ENCODE results near the gene ADSL. TPM values are rescaled to one million over a fixed set of nuclear protein-coding genes. Genes with fewer than 3 reads are reported as not detected.
A peak's percentile ranks its signal among the peaks of the same experiment; 100 is the strongest.

The ADSL gene
- 10 to 100 TPM; 41.8 to 51.7 (median 45.2) TPM for total RNA-seq

DNA sequence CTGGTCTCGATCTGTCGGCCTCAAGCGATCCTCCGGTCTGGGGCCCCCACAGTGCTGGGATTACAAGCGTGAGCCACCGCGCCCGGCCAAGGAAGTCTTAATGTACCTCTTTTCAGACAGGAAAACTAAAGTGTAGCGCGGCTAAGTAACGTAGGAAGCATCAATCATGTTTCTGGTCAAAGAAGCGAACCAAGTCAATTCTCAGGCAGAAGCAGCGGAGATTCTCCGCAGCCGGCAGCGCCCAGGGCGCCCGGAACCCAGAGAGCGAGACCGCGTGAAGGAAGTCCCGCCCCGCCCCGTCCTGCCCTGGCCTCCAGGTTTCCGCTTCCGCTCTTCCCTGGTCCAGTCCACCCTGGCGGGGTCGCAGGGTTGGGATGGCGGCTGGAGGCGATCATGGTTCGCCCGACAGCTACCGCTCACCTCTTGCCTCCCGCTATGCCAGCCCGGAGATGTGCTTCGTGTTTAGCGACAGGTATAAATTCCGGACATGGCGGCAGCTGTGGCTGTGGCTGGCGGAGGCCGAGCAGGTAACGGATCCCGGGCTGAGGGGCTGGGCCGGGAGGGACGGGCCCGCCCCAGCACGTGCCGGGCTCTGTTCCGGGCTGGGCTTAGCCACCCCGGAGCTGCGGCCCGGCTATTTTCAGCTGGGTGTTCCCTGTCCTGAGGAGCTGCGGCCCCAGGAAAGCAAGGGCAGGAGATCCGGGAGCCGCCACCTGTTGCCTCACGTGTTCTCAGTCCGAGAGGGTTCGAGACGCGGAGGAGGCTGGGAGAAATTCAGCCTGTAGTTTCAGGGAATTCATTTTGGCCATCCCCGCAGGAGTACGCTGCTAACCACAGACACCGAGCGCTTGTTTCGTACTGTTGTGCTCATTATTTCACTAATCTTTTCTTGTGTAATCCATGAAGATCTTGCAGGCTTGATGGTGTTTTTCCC lies at the start of gene ADSL:
Gene ADSL, plus strand, starts transcription at position 316 of the 934 bp plus-strand sequence. Its CDS starts 59 bp downstream, at position 375.
- no peaks in the 10 kb centered on the region for H3K9me3 ChIP-seq
- H3K4me1 ChIP-seq: peaks cover 28% of the 10 kb centered on the region
- no peaks in the 10 kb centered on the region for H3K27me3 ChIP-seq
- WGBS: under 1% methylated on average over 49 of the region's 65 CpGs
- no peak for TF ChIP-seq EP300 (IDR thresholded peaks at IDR 0.05)
- peak; percentile 54 to 96 (median 94) for TF ChIP-seq POLR2AphosphoS5 (IDR thresholded peaks at IDR 0.05)
- TF ChIP-seq POLR2A (IDR thresholded peaks at IDR 0.05): peak in 1 of 2 donors; percentile 73
- peaks cover 22% of the 10 kb centered on the region for H3K36me3 ChIP-seq
- peak within 1 kb of the TSS; percentile 92 for H3K27ac ChIP-seq
- DNase-seq (ENCODE audit: low spot score in 2 of 2): peak; percentile 92 to 94
- peak within 1 kb of the TSS; percentile 79 for H3K4me3 ChIP-seq

DNA sequence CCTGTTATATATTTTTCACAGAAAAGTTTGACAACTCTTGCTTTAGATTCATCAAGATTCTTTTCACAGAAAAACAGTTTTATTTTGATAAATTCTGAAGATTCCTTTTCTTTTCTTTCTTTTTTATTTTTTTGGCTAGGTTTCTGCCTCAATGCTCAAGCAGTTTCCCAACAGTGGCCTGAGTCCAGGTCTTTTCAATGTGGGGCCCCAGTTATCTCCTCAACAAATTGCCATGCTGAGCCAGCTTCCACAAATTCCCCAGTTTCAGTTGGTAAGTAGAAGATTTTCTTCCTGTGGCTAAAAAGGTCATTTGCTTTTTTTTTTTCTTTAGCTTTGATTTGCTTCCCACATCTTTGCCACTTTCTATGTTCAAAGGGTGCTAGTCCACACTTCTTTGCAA lies 46.0 kb upstream of the ADSL start:
- Histone ChIP-seq H3K36me3 (peaks cover 64% of the 10 kb centered on the region), H3K4me1 (no peaks in the 10 kb centered on the region), H3K27ac (no peak overlapping the region), H3K9me3 (no peaks in the 10 kb centered on the region), H3K27me3 (no peaks in the 10 kb centered on the region), H3K4me3 (no peak overlapping the region)
- no peak for DNase-seq (ENCODE audit: low spot score in 2 of 2)
- TF ChIP-seq POLR2AphosphoS5 (IDR thresholded peaks at IDR 0.05) (no peak), EP300 (IDR thresholded peaks at IDR 0.05) (no peak), POLR2A (IDR thresholded peaks at IDR 0.05) (no peak)
- TF ChIP-seq, protein P1, sequence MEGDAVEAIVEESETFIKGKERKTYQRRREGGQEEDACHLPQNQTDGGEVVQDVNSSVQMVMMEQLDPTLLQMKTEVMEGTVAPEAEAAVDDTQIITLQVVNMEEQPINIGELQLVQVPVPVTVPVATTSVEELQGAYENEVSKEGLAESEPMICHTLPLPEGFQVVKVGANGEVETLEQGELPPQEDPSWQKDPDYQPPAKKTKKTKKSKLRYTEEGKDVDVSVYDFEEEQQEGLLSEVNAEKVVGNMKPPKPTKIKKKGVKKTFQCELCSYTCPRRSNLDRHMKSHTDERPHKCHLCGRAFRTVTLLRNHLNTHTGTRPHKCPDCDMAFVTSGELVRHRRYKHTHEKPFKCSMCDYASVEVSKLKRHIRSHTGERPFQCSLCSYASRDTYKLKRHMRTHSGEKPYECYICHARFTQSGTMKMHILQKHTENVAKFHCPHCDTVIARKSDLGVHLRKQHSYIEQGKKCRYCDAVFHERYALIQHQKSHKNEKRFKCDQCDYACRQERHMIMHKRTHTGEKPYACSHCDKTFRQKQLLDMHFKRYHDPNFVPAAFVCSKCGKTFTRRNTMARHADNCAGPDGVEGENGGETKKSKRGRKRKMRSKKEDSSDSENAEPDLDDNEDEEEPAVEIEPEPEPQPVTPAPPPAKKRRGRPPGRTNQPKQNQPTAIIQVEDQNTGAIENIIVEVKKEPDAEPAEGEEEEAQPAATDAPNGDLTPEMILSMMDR (IDR thresholded peaks at IDR 0.05): no peak

DNA sequence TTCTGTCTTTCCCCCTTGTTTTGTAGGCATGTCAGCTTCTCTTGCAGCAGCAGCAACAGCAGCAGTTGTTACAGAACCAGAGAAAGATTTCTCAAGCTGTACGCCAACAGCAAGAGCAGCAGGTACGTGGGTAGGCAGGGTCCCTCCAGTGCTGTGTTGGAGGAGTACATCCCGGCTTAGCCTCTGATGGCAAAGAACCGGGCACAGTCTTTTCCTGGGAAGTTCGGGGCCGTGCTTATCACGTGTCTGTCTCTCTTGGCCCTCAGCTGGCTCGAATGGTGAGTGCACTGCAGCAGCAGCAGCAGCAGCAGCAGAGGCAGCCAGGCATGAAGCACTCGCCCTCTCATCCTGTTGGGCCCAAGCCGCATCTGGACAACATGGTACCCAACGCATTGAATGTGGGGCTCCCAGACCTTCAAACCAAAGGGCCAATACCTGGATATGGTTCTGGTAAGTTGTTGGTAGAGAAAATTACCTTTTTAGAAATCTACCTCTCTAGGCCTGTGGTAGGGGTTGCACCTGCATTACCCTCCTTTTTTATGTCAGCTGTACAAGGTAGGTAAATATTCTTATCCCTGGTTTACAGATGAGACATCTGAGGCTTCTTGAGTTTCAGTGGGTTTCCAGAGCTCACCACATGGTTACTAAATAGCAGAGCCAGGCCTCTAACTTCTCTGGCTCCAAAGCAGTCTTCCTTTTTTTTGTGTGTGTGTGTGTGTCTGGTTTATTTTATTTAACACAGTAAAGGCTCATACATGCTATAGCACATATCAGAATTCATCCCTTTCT lies 45.2 kb upstream of the ADSL start:
- WGBS: 99% methylated on average over 10 of the region's 11 CpGs
- H3K4me3 ChIP-seq: no peak overlapping the region
- no peaks in the 10 kb centered on the region for H3K4me1 ChIP-seq
- TF ChIP-seq, protein P1 (IDR thresholded peaks at IDR 0.05): no peak
- TF ChIP-seq POLR2AphosphoS5 (IDR thresholded peaks at IDR 0.05): no peak
- H3K27me3 ChIP-seq: no peaks in the 10 kb centered on the region
- peaks cover 66% of the 10 kb centered on the region for H3K36me3 ChIP-seq
- no peaks in the 10 kb centered on the region for H3K9me3 ChIP-seq
- DNase-seq (ENCODE audit: low spot score in 2 of 2): no peak
- no peak overlapping the region for H3K27ac ChIP-seq

DNA sequence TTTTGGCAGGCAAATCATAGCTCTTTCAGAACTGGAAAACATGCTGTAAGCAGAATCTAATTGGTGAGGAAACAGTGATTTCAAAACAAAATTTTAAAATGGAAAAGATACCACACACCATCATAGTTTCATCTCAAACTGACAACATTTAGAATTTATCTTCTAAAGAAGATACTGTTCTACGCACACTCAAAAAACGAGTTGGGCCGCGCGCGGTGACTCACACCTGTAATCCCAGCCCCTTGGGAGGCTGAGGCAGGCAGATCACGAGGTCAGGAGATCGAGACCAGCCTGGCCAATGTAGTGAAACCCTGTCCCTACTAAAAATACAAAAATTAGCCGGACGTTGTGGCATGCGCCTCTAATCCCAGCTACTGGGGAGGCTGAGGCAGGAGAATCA lies 44.2 kb upstream of the ADSL start:
- H3K9me3 ChIP-seq: no peaks in the 10 kb centered on the region
- 92% methylated on average over 11 of the region's 11 CpGs for WGBS
- no peak for DNase-seq (ENCODE audit: low spot score in 2 of 2)
- no peaks in the 10 kb centered on the region for H3K27me3 ChIP-seq
- no peak for TF ChIP-seq EP300 (IDR thresholded peaks at IDR 0.05)
- TF ChIP-seq POLR2AphosphoS5 (IDR thresholded peaks at IDR 0.05): no peak
- TF ChIP-seq, protein P1 (IDR thresholded peaks at IDR 0.05): no peak
- TF ChIP-seq POLR2A (IDR thresholded peaks at IDR 0.05): no peak
- no peak overlapping the region for H3K4me3 ChIP-seq
- no peaks in the 10 kb centered on the region for H3K4me1 ChIP-seq
- no peak overlapping the region for H3K27ac ChIP-seq
- peaks cover 64% of the 10 kb centered on the region for H3K36me3 ChIP-seq

DNA sequence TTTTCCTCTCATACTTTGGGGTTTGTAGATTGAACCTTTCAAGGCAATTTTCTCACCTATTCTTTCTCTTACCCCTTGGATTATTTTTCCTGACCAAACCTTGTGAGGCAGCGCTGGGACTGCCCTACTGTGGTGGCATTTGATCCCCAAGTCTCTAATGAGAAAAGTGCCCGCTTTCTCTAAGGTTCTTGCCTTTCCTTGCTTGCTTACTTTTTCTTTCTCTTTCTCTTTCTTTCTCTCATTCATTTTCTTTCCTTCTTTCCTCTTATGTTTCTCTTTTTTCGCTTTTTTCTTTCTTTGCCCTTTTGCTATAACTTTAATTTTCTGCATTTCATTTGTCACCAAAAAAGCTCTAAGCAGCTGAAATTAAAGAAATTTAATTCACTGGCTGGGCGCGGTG lies 40.7 kb upstream of the ADSL start:
- DNase-seq (ENCODE audit: low spot score in 2 of 2): no peak
- Histone ChIP-seq H3K36me3 (peaks cover 83% of the 10 kb centered on the region), H3K4me1 (peaks cover 7% of the 10 kb centered on the region), H3K27ac (no peak overlapping the region), H3K9me3 (no peaks in the 10 kb centered on the region), H3K27me3 (no peaks in the 10 kb centered on the region), H3K4me3 (no peak overlapping the region)
- WGBS: 99% methylated on average over 5 of the region's 5 CpGs
- no peak for TF ChIP-seq POLR2A (IDR thresholded peaks at IDR 0.05)

Measured in suprapubic skin (tissue), 4 donors.